ENCODE results near the gene TRAPPC5. TPM values are rescaled to one million over a fixed set of nuclear protein-coding genes. Genes with fewer than 3 reads are reported as not detected.

TRAPPC5 gene
- total RNA-seq, 1 donor from 2014 or later = 93.7 TPM

DNA sequence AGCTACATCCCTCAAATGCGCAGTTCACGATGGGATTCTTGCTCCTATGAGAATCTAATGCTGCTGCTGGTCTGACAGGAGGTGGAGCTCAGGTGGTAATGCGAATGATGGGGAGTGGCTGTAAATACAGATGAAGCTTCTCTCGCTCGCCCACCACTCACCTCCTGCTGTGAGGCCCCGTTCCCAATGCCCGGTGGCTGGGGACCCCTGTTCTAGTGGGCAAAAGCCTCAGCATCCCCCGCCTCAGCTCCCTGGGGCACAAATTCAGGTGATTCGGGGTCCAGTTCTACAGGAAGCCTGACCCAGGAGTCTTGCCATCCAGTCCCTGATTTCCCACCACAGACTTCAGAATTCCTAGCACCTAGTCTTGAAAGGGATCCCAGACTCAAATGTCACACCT, 8.1 kb upstream of the TRAPPC5 start:
- Mint-ChIP-seq H3K36me3 (no peaks in the 10 kb centered on the region), H3K4me3 (no peak overlapping the region), H3K27me3 (ENCODE audit: low read depth) (peaks cover 86% of the 10 kb centered on the region), H3K9me3 (peaks cover 3% of the 10 kb centered on the region), H3K27ac (no peak overlapping the region), H3K4me1 (no peaks in the 10 kb centered on the region)
- TF ChIP-seq, protein P1, sequence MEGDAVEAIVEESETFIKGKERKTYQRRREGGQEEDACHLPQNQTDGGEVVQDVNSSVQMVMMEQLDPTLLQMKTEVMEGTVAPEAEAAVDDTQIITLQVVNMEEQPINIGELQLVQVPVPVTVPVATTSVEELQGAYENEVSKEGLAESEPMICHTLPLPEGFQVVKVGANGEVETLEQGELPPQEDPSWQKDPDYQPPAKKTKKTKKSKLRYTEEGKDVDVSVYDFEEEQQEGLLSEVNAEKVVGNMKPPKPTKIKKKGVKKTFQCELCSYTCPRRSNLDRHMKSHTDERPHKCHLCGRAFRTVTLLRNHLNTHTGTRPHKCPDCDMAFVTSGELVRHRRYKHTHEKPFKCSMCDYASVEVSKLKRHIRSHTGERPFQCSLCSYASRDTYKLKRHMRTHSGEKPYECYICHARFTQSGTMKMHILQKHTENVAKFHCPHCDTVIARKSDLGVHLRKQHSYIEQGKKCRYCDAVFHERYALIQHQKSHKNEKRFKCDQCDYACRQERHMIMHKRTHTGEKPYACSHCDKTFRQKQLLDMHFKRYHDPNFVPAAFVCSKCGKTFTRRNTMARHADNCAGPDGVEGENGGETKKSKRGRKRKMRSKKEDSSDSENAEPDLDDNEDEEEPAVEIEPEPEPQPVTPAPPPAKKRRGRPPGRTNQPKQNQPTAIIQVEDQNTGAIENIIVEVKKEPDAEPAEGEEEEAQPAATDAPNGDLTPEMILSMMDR (IDR thresholded peaks at IDR 0.05; ENCODE audit: unreplicated experiment) = no peak
- DNase-seq (ENCODE audit: low spot score in 2 of 2, unreplicated experiment in 2 of 2) = no peak

DNA sequence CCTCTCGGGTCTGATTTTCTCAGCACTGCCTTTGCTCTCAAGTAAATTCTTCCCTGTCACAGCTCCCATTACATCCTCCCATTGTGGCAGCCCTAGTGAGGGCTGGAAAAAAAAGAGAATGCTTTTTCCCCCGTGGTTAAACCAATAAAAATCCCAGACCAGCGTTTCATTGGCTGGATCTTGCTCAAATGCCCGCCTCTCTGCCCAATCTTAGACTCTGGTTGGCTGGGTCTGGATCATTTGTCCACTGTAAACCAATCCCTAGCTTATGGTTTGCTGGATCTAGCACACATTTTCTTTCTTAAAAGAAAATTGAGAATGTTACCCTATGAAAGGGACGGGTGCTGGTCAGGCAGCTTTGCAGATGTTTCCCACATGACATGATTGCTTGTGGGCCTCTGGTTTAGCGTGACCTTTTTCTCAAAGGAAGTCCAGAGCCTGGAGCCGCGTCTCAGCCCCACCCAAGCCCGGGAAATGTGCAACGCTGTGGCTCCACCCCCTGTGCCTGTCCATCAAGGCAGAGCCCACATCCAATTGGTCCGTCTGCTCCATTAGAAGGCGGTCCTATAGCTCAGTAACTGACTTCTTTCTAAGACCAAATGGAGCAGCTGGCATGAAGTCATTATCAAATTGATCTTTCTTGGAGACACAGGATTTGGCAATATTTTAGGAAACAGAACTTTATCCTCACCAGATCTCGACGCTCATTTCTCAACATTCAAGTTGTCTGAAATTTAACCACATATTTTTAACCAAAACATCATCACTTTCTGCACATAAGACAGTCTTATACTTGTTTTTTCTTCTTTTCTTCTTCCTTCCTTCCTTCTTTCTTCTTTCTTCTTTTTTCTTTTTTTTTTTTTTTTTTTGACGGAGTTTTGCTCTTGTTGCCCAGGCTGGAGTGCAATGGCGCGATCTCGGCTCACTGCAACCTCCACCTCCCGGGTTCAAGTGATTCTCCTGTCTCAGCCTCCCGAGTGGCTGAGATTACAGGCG, 6.3 kb upstream of the TRAPPC5 start:
- TF ChIP-seq, protein P1 (IDR thresholded peaks at IDR 0.05; ENCODE audit: unreplicated experiment) = no peak
- Mint-ChIP-seq H3K27ac (no peak overlapping the region), H3K9me3 (peaks cover 3% of the 10 kb centered on the region), H3K27me3 (ENCODE audit: low read depth) (peaks cover 84% of the 10 kb centered on the region), H3K4me1 (peaks cover 2% of the 10 kb centered on the region), H3K36me3 (no peaks in the 10 kb centered on the region), H3K4me3 (no peak overlapping the region)
- no peak for DNase-seq (ENCODE audit: low spot score in 2 of 2, unreplicated experiment in 2 of 2)

DNA sequence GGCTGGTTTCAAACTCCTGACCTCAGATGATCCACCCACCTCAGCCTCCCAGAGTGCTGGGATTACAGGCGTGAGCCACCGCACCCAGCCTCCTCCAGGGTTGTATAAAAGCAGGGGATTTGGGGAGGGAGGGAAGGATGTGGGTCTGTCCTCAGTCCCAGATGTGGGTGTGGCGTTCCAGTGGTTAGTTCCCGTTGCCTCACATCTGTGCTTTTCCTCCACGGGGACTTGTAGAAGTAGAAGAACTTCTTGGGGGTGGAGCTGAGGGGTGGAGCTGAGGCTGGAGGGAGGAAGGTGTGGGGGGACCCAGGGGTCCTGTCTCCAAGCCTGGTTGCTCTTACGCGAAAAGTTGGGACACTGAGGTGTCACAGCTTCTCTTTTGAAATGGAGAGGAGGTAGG, 4.3 kb upstream of the TRAPPC5 start:
- Mint-ChIP-seq H3K27ac (no peak overlapping the region), H3K36me3 (no peaks in the 10 kb centered on the region), H3K4me3 (no peak overlapping the region), H3K4me1 (peaks cover 3% of the 10 kb centered on the region), H3K9me3 (peaks cover 3% of the 10 kb centered on the region), H3K27me3 (ENCODE audit: low read depth) (peaks cover 67% of the 10 kb centered on the region)
- no peak for DNase-seq (ENCODE audit: low spot score in 2 of 2, unreplicated experiment in 2 of 2)
- TF ChIP-seq, protein P1 (IDR thresholded peaks at IDR 0.05; ENCODE audit: unreplicated experiment) = no peak

GRCh38 chr19:7676854-7677253, 3.8 kb upstream of the TRAPPC5 start, which contains the start of gene MCEMP1:
MCEMP1 (plus strand) TSS chr19:7677090; CDS start chr19:7677121, 31 bp downstream.
- TF ChIP-seq, protein P1 (IDR thresholded peaks at IDR 0.05; ENCODE audit: unreplicated experiment) = no peak
- H3K4me3 Mint-ChIP-seq = no peak within 1 kb of the TSS
- peaks cover 62% of the 10 kb centered on the region for H3K27me3 Mint-ChIP-seq (ENCODE audit: low read depth)
- H3K9me3 Mint-ChIP-seq = peaks cover 3% of the 10 kb centered on the region
- peaks cover 5% of the 10 kb centered on the region for H3K4me1 Mint-ChIP-seq
- no peaks in the 10 kb centered on the region for H3K36me3 Mint-ChIP-seq
- H3K27ac Mint-ChIP-seq = no peak within 1 kb of the TSS
- no peak for DNase-seq (ENCODE audit: low spot score in 2 of 2, unreplicated experiment in 2 of 2)

DNA sequence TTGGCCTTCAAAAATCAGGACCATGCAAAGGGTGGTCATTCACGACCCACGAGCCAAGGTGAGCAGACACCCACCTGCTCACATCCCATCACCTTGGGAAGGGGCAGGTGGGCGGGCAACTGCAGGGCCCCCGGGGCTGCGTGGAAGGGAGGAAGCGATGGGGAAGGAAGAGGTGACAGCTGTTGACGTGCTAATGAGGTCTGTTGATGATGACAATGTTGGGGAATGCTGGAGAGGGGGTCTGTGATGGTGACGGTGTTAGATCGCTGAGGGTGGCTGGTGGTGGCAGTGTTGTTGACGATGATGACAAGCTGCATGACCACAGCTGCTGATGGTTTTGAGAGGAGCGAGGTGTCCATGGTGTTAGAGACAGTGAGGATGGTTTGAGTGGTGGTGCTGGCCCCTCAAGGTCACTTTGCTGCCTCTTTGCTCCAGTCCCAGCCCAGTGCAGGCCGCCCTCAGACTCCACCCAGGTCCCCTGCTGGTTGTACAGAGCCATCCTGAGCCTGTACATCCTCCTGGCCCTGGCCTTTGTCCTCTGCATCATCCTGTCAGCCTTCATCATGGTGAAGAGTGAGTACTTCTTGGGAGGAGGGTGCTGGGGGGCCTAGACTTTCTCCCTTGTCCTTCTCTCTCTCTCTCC, 2.8 kb upstream of the TRAPPC5 start:
- Mint-ChIP-seq H3K36me3 (peaks cover 4% of the 10 kb centered on the region), H3K4me1 (peaks cover 6% of the 10 kb centered on the region), H3K4me3 (no peak overlapping the region), H3K27ac (no peak overlapping the region), H3K9me3 (peaks cover 3% of the 10 kb centered on the region), H3K27me3 (ENCODE audit: low read depth) (peaks cover 53% of the 10 kb centered on the region)
- DNase-seq (ENCODE audit: low spot score in 2 of 2, unreplicated experiment in 2 of 2) = no peak
- TF ChIP-seq, protein P1 (IDR thresholded peaks at IDR 0.05; ENCODE audit: unreplicated experiment) = no peak
